Activated CD8-positive, alpha-beta memory T cell treated with anti-CD3 and anti-CD28 coated beads, Interleukin-2, amount 10 ng/mL, durations not matched to agents 7 days and 5 days (primary cell): Measurements from ENCODE around the gene PRSS2. TPM values are rescaled to one million over a fixed set of nuclear protein-coding genes. Genes with fewer than 3 reads are reported as not detected.

Source experiments
- ATAC-seq: fragments of 150-1000 bp; cut with Tn5 transposase; one replicate; pipeline ENCODE4 v1.10.0; 2021; ENCODE audit warnings: moderate library complexity
- CTCF ChIA-PET: fragments of 350-600 bp; sonication (Branson Sonifier 250); formaldehyde crosslinking; loops from one replicate; lab custom pipeline; 2021; ENCODE audit warnings: antibody characterized with exemption; lab: Charles Lee
- DNase-seq: peaks from one replicate; pipeline ENCODE4 v3.0.0-alpha.2; 2020
- H3K27ac Mint-ChIP-seq: one replicate; pipeline ENCODE4 v1.8.0; 2021; ENCODE audit warnings: mild to moderate bottlenecking, mixed read lengths
- H3K27me3 Mint-ChIP-seq: one replicate; pipeline ENCODE4 v1.8.0; 2021; ENCODE audit warnings: mixed read lengths
- H3K36me3 Mint-ChIP-seq: one replicate; pipeline ENCODE4 v1.8.0; 2021; ENCODE audit warnings: mild to moderate bottlenecking, mixed read lengths
- H3K4me1 Mint-ChIP-seq: one replicate; pipeline ENCODE4 v1.8.0; 2021; ENCODE audit warnings: mixed read lengths
- H3K4me3 Mint-ChIP-seq: one replicate; pipeline ENCODE4 v1.8.0; 2021; ENCODE audit warnings: mild to moderate bottlenecking, moderate library complexity, mixed read lengths
- H3K9me3 Mint-ChIP-seq: one replicate; pipeline ENCODE4 v1.8.0; 2022; ENCODE audit warnings: low read depth, mixed read lengths
- total RNA-seq, 2 experiments: library from RNA; stranded (reverse); gene quantifications; one replicate each; pipeline ENCODE4 v1.2.3, GENCODE V29; 2021

Gene PRSS2
- total RNA-seq, 2 experiments from 2014 or later: not detected

DNA sequence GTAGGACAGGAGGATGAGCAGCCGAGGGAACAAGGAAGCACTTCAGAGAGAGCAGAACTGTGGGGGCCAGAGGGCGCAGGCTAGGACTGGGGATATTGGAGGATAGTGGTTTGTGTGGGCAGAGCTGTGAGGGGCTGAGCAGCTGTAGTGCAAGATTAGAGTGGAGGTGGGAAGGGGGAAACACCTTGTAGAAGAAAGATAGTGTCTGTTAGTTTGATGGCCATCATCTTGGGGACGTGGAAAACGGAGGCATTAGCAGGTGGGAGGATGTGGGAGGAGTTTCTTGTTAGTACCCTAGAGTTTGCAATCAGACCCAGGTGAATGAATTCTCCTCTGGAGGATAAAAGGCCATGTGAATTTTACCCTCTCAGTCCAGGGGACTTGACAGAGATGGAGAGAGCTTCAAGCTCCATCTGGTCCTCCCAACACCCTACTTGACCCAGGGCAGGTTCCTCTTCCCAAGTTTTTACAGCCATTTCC, 34.0 kb downstream of the PRSS2 start:
- Mint-ChIP-seq H3K9me3 (no peaks in the 10 kb centered on the region), H3K4me3 (peak overlapping the region; percentile 3), H3K27ac (peak overlapping the region; percentile 92), H3K4me1 (peaks cover 97% of the 10 kb centered on the region), H3K36me3 (peaks cover 49% of the 10 kb centered on the region), H3K27me3 (no peaks in the 10 kb centered on the region)
- no peak for ATAC-seq
- peak; percentile 67 for DNase-seq
- CTCF ChIA-PET: no interaction called here

DNA sequence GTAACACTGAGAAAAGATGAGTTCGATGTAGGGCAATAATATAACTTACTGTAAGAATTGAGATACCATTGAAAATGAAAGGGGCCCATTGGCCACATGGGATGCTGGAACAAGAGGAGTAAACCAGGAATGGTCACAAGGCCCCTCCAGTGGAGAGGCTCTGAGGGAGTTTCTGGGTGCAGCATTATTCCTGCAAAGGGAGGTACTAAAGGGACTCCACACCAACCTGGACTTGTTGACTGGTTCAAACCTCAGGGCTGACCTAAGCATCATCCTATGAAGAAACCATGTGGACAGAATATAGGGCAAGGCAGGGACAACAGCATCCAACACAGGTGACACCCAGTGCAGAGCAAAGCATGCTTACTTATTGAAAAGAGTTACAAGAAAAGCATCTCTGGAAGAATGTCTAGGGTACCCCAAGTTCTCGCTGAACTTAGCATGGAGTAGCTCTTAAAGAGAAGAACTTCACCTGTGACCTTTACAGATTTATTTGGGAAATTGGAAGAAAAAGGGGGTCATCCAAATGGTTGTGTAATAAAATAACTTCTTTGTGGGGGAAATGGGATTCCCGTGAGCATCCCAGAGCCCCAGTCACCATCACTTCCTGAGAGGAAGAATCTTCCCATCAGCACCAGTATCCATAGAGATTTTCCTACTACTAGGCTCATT, 34.7 kb downstream of the PRSS2 start:
- peaks cover 42% of the 10 kb centered on the region for H3K36me3 Mint-ChIP-seq
- H3K4me1 Mint-ChIP-seq: peaks cover 97% of the 10 kb centered on the region
- no peak overlapping the region for H3K4me3 Mint-ChIP-seq
- DNase-seq: no peak
- CTCF ChIA-PET: interaction anchor here (6.6 to 8.4 kb wide), 2 partner anchors 7 to 22 kb away, joined by 103 to 127 read pairs; no protein-coding TSS in a partner anchor
- no peak for ATAC-seq
- H3K27me3 Mint-ChIP-seq: no peaks in the 10 kb centered on the region
- H3K27ac Mint-ChIP-seq: peak overlapping the region; percentile 92
- no peaks in the 10 kb centered on the region for H3K9me3 Mint-ChIP-seq

DNA sequence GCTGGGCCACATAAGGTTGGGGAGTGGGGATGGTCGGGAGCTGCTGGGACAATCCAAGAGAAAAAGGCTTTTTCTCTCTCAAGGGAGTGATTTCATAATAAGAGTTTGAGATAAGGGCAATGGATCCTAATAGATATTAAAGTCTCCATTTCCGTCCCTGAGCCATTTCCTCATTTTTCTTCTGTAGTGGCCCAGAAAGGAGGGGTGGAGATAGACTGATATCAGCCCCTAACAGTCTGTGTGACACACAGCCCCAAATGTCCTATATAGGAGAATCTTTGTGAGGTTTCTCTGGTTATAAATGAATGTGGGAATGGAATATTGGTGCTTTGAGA, 35.2 kb downstream of the PRSS2 start:
- DNase-seq (no peak), ATAC-seq (no peak)
- H3K4me1 Mint-ChIP-seq: peaks cover 96% of the 10 kb centered on the region
- H3K27ac Mint-ChIP-seq: peak overlapping the region; percentile 92
- CTCF ChIA-PET: interaction anchor here (6.6 to 8.4 kb wide), 2 partner anchors 8 to 23 kb away, joined by 103 to 127 read pairs; no protein-coding TSS in a partner anchor
- no peaks in the 10 kb centered on the region for H3K9me3 Mint-ChIP-seq
- no peaks in the 10 kb centered on the region for H3K27me3 Mint-ChIP-seq
- peaks cover 37% of the 10 kb centered on the region for H3K36me3 Mint-ChIP-seq
- H3K4me3 Mint-ChIP-seq: no peak overlapping the region

DNA sequence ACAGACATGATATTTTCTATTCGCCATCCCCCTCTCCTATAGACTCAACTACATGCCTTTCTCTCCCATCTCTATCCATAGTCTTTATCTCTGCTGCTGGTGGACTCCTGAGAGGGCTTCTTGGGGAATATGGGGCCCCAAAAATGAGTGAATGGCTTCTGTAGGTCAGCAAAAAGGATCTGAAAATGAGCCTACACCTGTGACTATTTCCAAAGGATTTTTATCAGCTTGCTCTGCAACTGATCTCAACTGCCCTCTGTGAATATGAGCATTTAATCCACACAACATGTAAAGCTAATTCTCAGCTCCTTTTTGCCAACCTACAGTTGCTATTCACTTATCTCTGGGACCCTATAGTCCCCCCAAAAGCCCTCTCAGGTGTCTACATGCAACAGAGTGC, 36.2 kb downstream of the PRSS2 start:
- Mint-ChIP-seq H3K4me3 (peak overlapping the region; percentile 74), H3K27ac (peak overlapping the region; percentile 92), H3K9me3 (no peaks in the 10 kb centered on the region), H3K36me3 (peaks cover 29% of the 10 kb centered on the region), H3K4me1 (peaks cover 96% of the 10 kb centered on the region), H3K27me3 (no peaks in the 10 kb centered on the region)
- no peak for DNase-seq
- CTCF ChIA-PET: interaction anchor here (1.4 to 8.4 kb wide), 7 partner anchors 9 to 321 kb away, joined by 3 to 127 read pairs (median 9); no protein-coding TSS in a partner anchor
- ATAC-seq: no peak

DNA sequence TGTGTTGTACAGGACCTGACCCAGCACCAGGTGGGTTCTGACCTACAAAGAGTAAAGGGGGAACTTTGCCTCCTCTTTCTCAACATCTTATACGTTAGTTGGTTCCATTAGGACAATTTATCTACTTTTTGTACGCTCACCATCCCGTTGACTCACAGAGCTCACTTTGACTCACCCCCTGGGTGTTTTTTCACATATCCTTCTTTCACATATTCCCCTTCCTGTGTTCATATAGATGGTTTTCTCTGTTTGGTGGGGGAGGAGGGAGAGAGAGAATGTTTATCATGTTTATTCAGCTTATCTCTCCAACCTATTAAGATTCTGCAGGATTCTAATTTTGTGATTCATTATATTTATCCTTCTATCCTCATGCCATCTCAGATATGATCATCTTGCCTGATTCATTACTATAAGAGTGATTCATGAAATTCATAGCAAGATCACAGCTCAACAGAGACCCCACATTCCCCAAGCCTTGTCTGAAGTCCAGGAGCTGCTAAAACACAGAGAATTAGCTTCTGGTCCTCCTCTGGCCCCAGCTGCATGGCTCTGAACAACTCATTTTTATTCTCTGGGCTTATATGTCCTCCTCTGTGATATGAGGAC, 37.2 kb downstream of the PRSS2 start:
- Mint-ChIP-seq H3K27me3 (no peaks in the 10 kb centered on the region), H3K9me3 (no peaks in the 10 kb centered on the region), H3K4me1 (peaks cover 95% of the 10 kb centered on the region), H3K27ac (peak overlapping the region; percentile 92), H3K4me3 (peak overlapping the region; percentile 74), H3K36me3 (peaks cover 19% of the 10 kb centered on the region)
- CTCF ChIA-PET: interaction anchor here (0.7 to 8.4 kb wide), 17 partner anchors 10 to 484 kb away, joined by 3 to 127 read pairs (median 4); no protein-coding TSS in a partner anchor
- ATAC-seq (peak; percentile 17), DNase-seq (peak; percentile 74)

DNA sequence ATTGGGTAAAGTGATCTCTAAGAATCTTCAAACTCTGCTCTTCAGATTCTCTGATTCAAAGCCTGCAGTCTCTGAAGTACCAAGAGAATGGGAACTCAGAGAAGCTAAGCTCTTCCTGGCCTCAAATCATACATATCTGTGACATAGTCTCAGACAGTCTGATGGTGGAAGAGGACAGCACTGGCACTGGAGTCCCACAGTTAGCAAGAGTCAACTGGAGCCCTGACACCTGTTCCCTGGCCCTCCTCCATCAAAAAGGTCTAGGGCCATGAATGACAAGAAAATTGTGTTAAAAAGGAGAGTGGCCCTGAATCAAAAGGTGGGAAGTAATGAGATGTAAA, 37.7 kb downstream of the PRSS2 start:
- H3K9me3 Mint-ChIP-seq: no peaks in the 10 kb centered on the region

DNA sequence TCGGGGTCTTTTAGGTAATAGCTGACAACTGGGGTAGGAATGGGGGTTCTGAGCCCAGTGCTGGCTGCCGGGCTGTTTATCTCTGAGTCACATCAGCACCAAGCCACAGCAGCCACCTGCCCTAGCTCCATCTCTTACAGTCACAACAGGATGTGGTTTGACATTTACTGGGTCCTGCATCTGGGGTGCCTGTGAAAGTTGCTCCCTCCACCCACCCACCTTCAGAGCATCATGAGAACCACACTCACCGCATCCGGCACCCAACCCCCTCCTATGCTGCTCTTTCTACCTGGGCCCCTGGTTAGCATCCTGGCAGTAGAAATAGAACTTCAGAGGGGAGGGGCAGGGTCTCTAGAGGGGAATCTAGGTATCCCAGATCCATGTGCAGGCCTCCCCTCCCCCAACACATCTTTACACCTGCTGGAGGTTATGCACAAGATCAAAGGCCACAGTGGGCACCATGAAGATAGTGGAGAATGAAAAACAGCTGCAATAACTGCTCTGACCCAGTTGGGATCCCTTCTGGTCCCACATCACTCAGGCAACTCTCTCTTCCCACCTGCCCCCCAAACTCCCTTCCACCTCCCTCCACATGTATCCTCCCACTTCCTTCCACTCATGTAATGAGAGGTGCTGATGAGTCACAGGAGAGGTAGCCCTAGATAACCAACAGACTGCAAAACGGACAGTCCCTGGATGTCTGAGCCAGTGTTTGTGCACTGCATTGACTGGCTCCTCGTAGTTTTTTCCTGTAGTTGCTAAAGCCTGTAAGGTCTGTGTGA, 38.2 kb downstream of the PRSS2 start:
- peak overlapping the region; percentile 74 for H3K4me3 Mint-ChIP-seq
- no peaks in the 10 kb centered on the region for H3K27me3 Mint-ChIP-seq
- CTCF ChIA-PET: interaction anchor here (0.7 to 8.4 kb wide), 18 partner anchors 11 to 485 kb away, joined by 3 to 127 read pairs (median 5); no protein-coding TSS in a partner anchor
- H3K36me3 Mint-ChIP-seq: peaks cover 10% of the 10 kb centered on the region
- DNase-seq: peak; percentile 98
- H3K4me1 Mint-ChIP-seq: peaks cover 91% of the 10 kb centered on the region
- H3K27ac Mint-ChIP-seq: peak overlapping the region; percentile 92
- ATAC-seq: peak; percentile 74
- no peaks in the 10 kb centered on the region for H3K9me3 Mint-ChIP-seq

More for the DNA sequence above, 37.7 kb downstream of the PRSS2 start:
- H3K36me3 Mint-ChIP-seq: peaks cover 14% of the 10 kb centered on the region
- peaks cover 95% of the 10 kb centered on the region for H3K4me1 Mint-ChIP-seq
- no peak for DNase-seq
- ATAC-seq: peak; percentile 40
- CTCF ChIA-PET: interaction anchor here (0.7 to 8.4 kb wide), 15 partner anchors 10 to 485 kb away, joined by 3 to 127 read pairs (median 4); no protein-coding TSS in a partner anchor
- H3K27me3 Mint-ChIP-seq: no peaks in the 10 kb centered on the region
- H3K4me3 Mint-ChIP-seq: peak overlapping the region; percentile 74
- peak overlapping the region; percentile 92 for H3K27ac Mint-ChIP-seq

DNA sequence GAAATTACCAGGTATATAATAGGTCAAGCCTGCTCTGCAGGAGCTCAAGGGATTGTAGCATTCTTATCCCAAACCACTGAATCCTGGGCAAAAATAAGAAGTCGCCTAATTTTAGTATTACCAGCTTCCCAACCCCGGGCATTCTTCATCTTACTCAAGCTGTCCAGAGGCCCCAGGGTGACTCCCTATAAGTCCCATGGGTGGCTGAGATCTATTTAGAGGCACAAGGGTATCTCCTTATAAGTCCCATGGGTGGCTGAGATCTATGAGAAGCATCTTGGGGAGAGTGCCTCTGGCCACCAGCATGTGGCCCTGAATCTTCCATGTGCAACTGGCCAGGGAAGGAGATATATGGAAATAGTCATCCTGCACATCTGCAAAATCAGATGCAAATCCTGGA, 38.9 kb downstream of the PRSS2 start:
- Mint-ChIP-seq H3K36me3 (peaks cover 5% of the 10 kb centered on the region), H3K27ac (peak overlapping the region; percentile 92), H3K4me3 (peak overlapping the region; percentile 74), H3K27me3 (no peaks in the 10 kb centered on the region), H3K4me1 (peaks cover 84% of the 10 kb centered on the region), H3K9me3 (no peaks in the 10 kb centered on the region)
- DNase-seq (no peak), ATAC-seq (no peak)
- CTCF ChIA-PET: interaction anchor here (0.8 to 8.4 kb wide), 17 partner anchors 11 to 834 kb away, joined by 3 to 127 read pairs (median 5); no protein-coding TSS in a partner anchor

DNA sequence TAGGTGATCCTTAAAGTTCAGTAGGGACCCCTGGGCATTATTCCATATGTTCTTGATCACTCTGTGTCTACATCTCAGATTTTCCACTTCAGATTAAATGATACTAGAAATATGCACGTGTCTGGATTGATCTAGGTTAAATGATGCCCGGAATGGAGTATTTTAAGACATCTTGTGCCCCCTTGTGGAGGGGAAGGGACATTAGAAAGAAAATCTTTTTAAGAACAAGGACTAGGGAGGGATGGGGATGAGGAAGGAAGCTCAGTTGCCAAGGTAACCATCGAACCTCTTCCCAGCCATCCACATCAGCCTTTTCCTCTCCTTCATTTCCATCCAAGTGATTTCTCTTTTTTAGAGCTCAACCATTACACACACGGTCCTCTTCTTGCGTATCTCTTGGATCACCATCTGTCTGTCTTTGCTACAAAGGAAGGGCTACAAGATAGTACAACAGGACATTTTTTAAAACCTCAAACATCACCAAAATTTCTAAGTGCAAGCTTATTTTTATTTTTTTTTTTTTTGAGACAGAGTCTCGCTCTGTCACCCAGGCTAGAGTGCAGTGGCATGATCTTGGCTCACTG, 40.5 kb downstream of the PRSS2 start:
- Mint-ChIP-seq H3K27me3 (no peaks in the 10 kb centered on the region), H3K27ac (peak overlapping the region; percentile 84), H3K36me3 (no peaks in the 10 kb centered on the region), H3K4me3 (peak overlapping the region; percentile 25), H3K4me1 (peaks cover 68% of the 10 kb centered on the region), H3K9me3 (no peaks in the 10 kb centered on the region)
- CTCF ChIA-PET: interaction anchor here (0.6 to 8.4 kb wide), 53 partner anchors 7 to 835 kb away, joined by 3 to 127 read pairs (median 4); partner anchors contain the start of gene EPHB6
- DNase-seq (no peak), ATAC-seq (no peak)

DNA sequence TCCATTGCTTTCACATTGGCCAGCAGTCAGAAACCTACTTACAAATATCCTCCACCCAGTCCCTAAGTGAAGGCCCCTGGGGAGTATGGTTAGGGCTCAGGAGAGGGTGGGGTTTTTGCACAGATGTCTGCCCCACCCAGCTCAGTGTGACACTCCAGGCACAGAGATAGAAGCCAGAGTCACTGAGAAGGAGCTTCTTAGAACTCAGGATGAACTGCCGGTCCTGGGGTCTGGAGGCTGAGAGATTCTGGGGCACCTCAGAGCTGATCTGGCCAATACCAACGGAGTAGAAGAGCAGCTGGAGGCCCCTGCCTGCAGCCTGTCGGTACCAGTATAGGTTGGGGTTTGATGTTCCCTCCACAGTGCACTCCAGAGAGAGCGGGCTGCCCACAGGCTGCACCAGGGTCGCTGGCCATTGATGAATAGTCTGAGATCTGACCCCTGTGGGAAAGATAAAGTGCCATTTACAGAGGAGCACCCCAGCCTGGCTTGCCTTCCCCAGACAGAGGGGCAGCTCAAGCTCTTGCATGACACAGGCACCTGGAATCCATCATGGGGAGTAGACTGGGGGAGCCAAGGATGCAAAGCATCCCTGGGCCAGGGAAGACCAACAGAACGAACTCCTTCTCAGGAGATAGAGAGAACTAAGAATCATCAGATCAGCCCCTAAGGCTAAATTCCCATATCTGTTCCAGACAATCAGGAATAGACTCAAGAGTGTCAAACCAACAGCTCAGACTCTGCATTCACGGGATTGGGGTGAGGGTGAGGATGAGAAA, 41.9 kb downstream of the PRSS2 start:
- Mint-ChIP-seq H3K36me3 (no peaks in the 10 kb centered on the region), H3K27me3 (no peaks in the 10 kb centered on the region), H3K27ac (peak overlapping the region; percentile 43), H3K4me3 (no peak overlapping the region), H3K4me1 (peaks cover 56% of the 10 kb centered on the region), H3K9me3 (no peaks in the 10 kb centered on the region)
- DNase-seq: no peak
- no peak for ATAC-seq
- CTCF ChIA-PET: interaction anchor here (0.7 to 8.4 kb wide), 23 partner anchors 9 to 837 kb away, joined by 3 to 127 read pairs (median 5); partner anchors contain the start of gene EPHB6

DNA sequence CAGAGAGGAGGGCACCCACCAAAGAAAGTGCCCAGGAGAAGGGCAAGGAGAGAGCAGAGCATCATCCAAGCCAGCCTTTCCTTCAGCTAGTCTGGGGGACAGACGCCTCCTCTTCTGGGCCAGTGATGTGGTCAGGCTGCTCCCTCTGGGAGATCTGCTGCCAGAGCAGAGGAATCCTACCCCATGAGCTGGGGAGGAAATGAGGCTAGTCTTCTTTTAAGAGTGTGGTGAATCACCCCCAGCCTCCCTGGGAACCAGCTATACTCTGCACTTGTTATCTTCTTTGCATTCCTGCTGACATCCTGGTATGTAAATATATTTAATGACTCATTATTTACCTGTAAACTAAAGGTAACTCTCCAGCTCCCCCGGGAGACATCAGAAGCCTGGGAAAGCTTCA, 42.5 kb downstream of the PRSS2 start:
- ATAC-seq: no peak
- Mint-ChIP-seq H3K4me1 (peaks cover 53% of the 10 kb centered on the region), H3K27me3 (no peaks in the 10 kb centered on the region), H3K36me3 (no peaks in the 10 kb centered on the region), H3K9me3 (no peaks in the 10 kb centered on the region), H3K4me3 (no peak overlapping the region), H3K27ac (no peak overlapping the region)
- no peak for DNase-seq
- CTCF ChIA-PET: interaction anchor here (0.7 to 8.4 kb wide), 18 partner anchors 8 to 514 kb away, joined by 3 to 103 read pairs (median 4); partner anchors contain the start of gene EPHB6

DNA sequence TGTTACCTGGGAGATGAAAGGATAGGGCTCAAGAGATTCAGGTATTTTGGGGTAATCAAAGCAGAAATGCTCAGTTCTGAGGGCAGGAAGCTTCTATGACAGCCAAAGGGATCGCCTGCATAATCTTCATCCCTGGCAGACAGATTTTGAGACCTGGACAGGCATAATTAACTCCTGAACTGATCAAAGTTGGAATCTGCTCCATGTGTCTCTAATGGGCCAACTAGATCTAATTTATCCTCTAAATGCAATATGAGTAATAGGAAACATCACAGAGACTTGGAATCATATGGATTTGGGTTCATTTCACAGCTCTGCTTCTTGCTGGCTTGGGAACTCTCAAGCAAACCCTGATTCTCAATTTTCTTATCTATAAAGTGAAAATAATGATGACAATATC, 42.9 kb downstream of the PRSS2 start:
- Mint-ChIP-seq H3K4me3 (no peak overlapping the region), H3K27me3 (no peaks in the 10 kb centered on the region), H3K4me1 (peaks cover 51% of the 10 kb centered on the region), H3K9me3 (no peaks in the 10 kb centered on the region), H3K36me3 (no peaks in the 10 kb centered on the region), H3K27ac (no peak overlapping the region)
- CTCF ChIA-PET: interaction anchor here (0.8 to 8.4 kb wide), 16 partner anchors 12 to 515 kb away, joined by 3 to 103 read pairs (median 4); partner anchors contain the start of gene EPHB6
- ATAC-seq: no peak
- DNase-seq: no peak
